Chondrocyte (in vitro differentiated cells): Measurements from ENCODE around the gene FAM171A1. TPM values are rescaled to one million over a fixed set of nuclear protein-coding genes. Genes with fewer than 3 reads are reported as not detected.
A peak's percentile ranks its signal among the peaks of the same experiment; 100 is the strongest.
"Not testable (repeated sequence)": the region's sequence is repeated elsewhere in the genome, so short reads cannot be mapped to it uniquely, and the experiment has no call there.

Experiments
- DNase-seq: peaks from one replicate; pipeline ENCODE4 v3.0.0; 2021; ENCODE audit warnings: mixed read lengths, low spot score
- H3K27ac Mint-ChIP-seq: one replicate; pipeline ENCODE4 v1.8.0; 2021; ENCODE audit warnings: mild to moderate bottlenecking, moderate library complexity, mixed read lengths; ENCODE audit not compliant: unreplicated experiment
- H3K27me3 Mint-ChIP-seq: 2 replicates; pipeline ENCODE4 v1.8.0; 2021; ENCODE audit warnings: low read depth, mixed read lengths
- H3K36me3 Mint-ChIP-seq: 2 replicates; pipeline ENCODE4 v1.8.0; 2021; ENCODE audit warnings: low read depth, mixed read lengths
- H3K4me1 Mint-ChIP-seq: 2 replicates; pipeline ENCODE4 v1.8.0; 2021; ENCODE audit warnings: low read depth, mild to moderate bottlenecking, mixed read lengths
- H3K4me3 Mint-ChIP-seq: one replicate; pipeline ENCODE4 v1.8.0; 2021; ENCODE audit warnings: mild to moderate bottlenecking, moderate library complexity, mixed read lengths; ENCODE audit not compliant: unreplicated experiment
- H3K9me3 Mint-ChIP-seq: 2 replicates; pipeline ENCODE4 v1.8.0; 2021; ENCODE audit warnings: low read depth, mixed read lengths
- long read RNA-seq: library from polyadenylated mRNA; stranded (forward); transcript quantifications from one replicate; pipeline ENCODE4 v2.0.0, GENCODE V29; 2021
- total RNA-seq: library from RNA; stranded (reverse); gene quantifications from 3 replicates; pipeline ENCODE4 v1.2.1, GENCODE V29; 2021
- TF ChIP-seq, protein P1 (sequence below): fragments of 200-600 bp; sonication (generic); IDR thresholded peaks from 2 replicates; pipeline ENCODE4 v1.5.0; 2021; ENCODE audit warnings: antibody characterized with exemption, mild to moderate bottlenecking, moderate library complexity

FAM171A1 gene
- 31.2 to 40.9 TPM (median 34.9 TPM) in 3 replicates for total RNA-seq
- long read RNA-seq, transcript FAM171A1-201 (8 exons, 3,952 nt) = major isoform, 42 of 85 reads
- long read RNA-seq, partial matches to known transcripts = 33 of 85 reads
- long read RNA-seq, other reads (novel, unspliced or antisense) = 10 of 85 reads

DNA sequence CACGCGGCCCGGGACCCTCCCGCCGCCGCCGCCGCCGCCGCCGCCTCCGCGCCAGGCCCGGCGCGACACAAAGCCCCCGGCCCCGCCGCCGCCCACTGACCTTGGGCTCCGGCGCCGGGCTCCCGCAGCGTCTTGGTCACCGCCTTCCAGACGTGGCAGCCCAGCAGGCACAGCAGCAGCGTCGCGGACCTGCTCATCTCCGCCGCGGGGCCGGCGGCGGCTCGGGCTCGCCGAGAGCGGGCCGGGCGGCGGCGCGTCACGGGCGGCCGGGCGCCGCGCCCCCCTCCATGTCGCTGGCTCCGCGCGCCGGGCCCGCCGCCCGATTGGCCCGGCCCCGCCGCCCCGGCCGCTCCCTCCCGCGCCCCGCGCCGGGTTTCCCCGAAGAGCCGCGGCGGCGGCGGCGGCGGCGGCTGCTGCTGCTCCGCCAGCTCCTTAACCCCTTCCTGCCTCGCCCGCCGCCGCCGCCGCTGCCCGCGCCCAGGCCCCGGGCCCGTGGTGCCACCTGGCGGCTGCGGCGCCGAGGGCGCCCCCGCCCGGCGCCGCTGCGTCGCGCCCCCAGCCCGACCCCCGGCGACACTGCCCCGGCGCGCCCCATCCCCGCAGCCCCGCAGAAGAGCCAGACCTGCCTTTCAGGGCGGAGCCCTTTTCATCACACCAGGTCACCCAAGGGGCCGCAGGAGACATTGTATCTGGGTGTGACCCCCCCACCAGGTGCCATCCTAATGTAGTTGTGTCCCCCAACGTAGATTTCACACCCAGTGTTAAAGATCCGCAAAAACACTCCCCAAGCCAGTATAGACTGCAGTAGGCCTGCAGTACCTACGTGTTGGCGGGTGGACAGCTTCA lies at the start of gene FAM171A1:
Gene FAM171A1, minus strand, starts transcription at position 434 of the 846 bp plus-strand sequence. Its CDS starts 237 bp downstream, at position 197.
- H3K4me3 Mint-ChIP-seq = peak within 1 kb of the TSS; percentile 88
- no peak for DNase-seq
- no peaks in the 10 kb centered on the region for H3K27me3 Mint-ChIP-seq
- H3K4me1 Mint-ChIP-seq = peaks cover 19% of the 10 kb centered on the region
- H3K36me3 Mint-ChIP-seq = no peaks in the 10 kb centered on the region
- TF ChIP-seq, protein P1, sequence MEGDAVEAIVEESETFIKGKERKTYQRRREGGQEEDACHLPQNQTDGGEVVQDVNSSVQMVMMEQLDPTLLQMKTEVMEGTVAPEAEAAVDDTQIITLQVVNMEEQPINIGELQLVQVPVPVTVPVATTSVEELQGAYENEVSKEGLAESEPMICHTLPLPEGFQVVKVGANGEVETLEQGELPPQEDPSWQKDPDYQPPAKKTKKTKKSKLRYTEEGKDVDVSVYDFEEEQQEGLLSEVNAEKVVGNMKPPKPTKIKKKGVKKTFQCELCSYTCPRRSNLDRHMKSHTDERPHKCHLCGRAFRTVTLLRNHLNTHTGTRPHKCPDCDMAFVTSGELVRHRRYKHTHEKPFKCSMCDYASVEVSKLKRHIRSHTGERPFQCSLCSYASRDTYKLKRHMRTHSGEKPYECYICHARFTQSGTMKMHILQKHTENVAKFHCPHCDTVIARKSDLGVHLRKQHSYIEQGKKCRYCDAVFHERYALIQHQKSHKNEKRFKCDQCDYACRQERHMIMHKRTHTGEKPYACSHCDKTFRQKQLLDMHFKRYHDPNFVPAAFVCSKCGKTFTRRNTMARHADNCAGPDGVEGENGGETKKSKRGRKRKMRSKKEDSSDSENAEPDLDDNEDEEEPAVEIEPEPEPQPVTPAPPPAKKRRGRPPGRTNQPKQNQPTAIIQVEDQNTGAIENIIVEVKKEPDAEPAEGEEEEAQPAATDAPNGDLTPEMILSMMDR = peak; percentile 58
- peak within 1 kb of the TSS; percentile 80 for H3K27ac Mint-ChIP-seq
- no peaks in the 10 kb centered on the region for H3K9me3 Mint-ChIP-seq

DNA sequence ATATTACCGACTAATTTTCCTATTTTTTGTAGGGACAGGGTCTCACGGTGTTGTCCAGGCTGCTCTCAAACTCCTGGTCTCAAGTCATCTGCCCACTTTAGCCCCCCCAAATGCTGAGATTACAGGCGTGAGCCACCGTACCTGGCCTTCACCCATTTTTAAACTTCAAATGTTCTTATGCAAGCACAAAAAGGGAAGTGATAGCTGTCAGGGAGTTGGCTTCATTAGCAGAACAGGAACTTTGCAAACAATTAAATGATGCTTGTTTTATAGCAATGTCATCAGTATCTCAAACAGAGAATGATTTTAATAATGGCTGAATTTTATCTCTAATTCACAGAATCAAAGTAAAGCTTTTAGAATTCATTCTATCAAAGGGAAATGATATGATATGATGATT lies 49.8 kb upstream of the FAM171A1 start:
- Mint-ChIP-seq H3K36me3 (peaks cover 2% of the 10 kb centered on the region), H3K27ac (no peak overlapping the region), H3K9me3 (peaks cover 5% of the 10 kb centered on the region), H3K4me1 (no peaks in the 10 kb centered on the region), H3K4me3 (no peak overlapping the region), H3K27me3 (peaks cover 1% of the 10 kb centered on the region)
- DNase-seq = no peak
- TF ChIP-seq, protein P1 = no peak

DNA sequence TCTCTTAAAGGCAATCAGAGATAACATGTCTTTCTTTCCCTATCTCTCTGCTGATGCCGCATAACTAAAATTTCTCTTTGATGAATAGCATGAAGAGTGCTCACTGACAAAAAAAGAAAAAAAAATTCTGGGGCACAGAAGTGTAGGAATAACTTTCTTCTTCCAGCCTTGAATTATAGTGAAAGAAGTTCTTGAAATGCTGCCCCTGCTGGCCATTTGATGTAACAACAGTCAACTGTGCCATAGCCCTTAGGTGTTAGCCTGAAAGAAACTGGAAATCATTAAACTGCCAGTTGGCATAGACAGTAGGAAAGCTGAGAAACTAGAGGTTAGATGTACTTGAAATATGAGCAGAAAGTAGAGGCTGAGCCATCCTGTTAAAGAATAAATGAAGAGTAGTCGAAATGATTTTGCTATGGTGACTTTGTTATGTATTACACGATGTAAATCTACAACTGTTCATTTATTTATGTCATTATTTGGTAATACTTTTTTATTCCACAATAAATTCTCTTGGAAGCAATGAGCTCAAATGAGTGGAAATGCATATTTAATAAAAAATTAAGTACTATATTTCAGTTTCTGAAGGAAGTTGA lies 48.3 kb upstream of the FAM171A1 start:
- no peak for DNase-seq
- Mint-ChIP-seq H3K4me3 (no peak overlapping the region), H3K27me3 (peaks cover 1% of the 10 kb centered on the region), H3K27ac (no peak overlapping the region), H3K4me1 (no peaks in the 10 kb centered on the region), H3K9me3 (peaks cover 6% of the 10 kb centered on the region), H3K36me3 (peaks cover 2% of the 10 kb centered on the region)
- TF ChIP-seq, protein P1 = peak; percentile 87

DNA sequence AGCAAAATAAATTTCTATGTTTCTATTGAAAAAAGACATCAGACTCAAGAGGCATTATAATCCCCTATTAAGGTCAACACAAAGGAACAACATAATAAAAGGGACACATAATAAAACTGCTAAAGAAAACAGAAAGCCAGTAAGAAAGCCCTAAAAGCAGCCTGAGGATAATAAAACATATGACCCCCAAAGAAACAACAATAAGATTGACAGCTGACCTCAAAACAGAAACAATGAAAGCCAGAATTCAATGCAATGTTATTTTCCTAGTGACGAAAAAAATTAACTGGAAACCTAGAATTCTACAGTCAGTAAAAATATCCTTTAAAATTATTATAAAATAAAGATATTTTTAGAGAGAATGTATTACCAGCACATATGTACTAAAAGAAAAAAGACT lies 44.9 kb upstream of the FAM171A1 start:
- peaks cover 2% of the 10 kb centered on the region for H3K36me3 Mint-ChIP-seq
- H3K4me3 Mint-ChIP-seq = no peak overlapping the region
- peaks cover 6% of the 10 kb centered on the region for H3K9me3 Mint-ChIP-seq
- no peak overlapping the region for H3K27ac Mint-ChIP-seq
- TF ChIP-seq, protein P1 = no peak
- H3K27me3 Mint-ChIP-seq = no peaks in the 10 kb centered on the region
- H3K4me1 Mint-ChIP-seq = no peaks in the 10 kb centered on the region
- DNase-seq = no peak

DNA sequence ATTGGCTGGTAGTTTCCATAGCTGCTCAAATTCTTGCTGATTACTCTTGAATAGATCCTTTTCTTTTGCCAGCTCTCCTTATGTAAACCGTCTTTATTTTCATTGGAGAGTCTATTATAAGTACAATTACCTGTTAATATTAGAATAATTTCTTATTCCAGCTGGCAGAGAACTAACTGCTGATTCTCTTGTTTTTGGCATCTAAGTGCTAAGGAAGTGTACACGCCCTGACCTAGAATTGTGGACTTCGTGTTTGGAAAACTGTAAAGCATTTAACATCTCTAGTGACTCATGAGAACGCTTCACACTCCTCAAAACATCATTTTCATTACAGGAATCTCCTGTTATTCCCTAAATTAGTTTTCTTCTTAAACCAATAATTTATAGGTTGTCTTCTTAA lies 39.9 kb upstream of the FAM171A1 start:
- Mint-ChIP-seq H3K36me3 (no peaks in the 10 kb centered on the region), H3K27me3 (no peaks in the 10 kb centered on the region), H3K4me1 (no peaks in the 10 kb centered on the region), H3K27ac (no peak overlapping the region), H3K4me3 (no peak overlapping the region), H3K9me3 (peaks cover 3% of the 10 kb centered on the region)
- TF ChIP-seq, protein P1 = no peak
- no peak for DNase-seq

DNA sequence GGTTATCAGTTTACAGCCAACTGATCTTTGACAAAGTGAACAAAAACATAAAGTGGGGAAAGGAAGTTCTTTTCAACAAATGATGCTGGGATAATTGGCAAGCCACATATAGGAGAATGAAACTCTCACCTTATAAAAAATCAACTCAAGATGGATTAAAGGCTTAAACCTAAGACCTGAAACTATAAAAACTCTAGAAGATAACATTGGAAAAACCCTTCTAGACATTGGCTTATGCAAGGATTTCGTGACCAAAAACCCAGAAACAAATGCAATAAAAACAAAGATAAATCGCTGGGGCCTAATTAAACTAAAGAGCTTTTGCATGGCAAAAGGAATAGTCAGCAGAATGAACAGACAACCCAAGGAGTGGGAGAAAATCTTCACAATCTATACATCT lies 38.3 kb upstream of the FAM171A1 start:
- H3K36me3 Mint-ChIP-seq = not testable (repeated sequence)

More for the DNA sequence above, 38.3 kb upstream of the FAM171A1 start:
- not testable (repeated sequence) for DNase-seq, H3K4me3 Mint-ChIP-seq, H3K27me3 Mint-ChIP-seq, H3K27ac Mint-ChIP-seq, H3K4me1 Mint-ChIP-seq
- H3K9me3 Mint-ChIP-seq = peaks cover 11% of the 10 kb centered on the region
